ENCODE data around the gene AQP12B. TPM values are rescaled to one million over a fixed set of nuclear protein-coding genes. Genes with fewer than 3 reads are reported as not detected.
"Not testable (repeated sequence)": the region's sequence is repeated elsewhere in the genome, so short reads cannot be mapped to it uniquely, and the experiment has no call there.

The AQP12B gene
- polyA plus RNA-seq, 4 donors: 0.19 to 2.8 (median 0.60) TPM

- DNase-seq (ENCODE audit: low read depth in 4 of 4, low spot score in 2 of 4): peak in 3 of 4 donors; percentile 63 to 73 (median 71)
Measured at GRCh38 chr2:240685771-240686371, 3.2 kb upstream of the AQP12B start.

DNA sequence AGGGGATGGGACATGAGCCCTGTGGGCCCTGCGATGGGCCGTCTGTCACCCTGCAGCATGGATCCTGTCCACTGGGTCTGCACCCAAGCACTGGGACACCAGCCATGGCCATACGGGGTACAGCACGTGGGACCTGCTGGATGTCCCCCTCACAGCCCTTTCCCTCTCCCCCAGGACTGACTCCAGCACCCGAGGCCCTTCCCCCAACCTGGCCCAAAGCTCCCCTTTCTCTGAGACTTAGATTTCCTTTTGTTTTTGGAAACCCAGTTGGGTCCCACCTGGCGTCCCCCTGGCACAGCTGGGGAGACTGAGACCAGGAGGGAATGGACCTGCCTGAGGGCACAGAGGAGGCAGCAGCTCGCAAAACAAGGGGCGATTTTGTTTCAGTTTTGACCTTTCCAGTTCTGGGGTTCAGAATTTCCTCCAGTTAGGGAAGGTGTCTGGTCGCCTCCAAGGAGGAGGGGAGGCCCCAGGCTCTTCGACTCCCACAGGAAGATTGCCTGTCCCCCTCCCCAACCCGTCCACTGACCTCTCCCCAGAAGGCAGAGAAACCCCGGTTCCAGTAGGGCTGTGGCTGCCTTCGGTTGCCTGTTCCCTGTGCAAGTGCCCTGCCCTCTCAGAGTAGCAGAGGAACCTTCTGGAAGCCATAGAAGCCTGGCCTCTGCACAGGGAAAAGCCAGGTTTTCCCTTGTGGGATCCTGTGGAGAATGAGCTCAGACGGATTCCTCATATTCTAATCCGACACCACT is 1.5 kb upstream of the AQP12B start:
- DNase-seq (ENCODE audit: low read depth in 4 of 4, low spot score in 2 of 4): not testable (repeated sequence)

GRCh38 chr2:240683329-240683979 is 769 bp upstream of the AQP12B start:
- DNase-seq (ENCODE audit: low read depth in 4 of 4, low spot score in 2 of 4): not testable (repeated sequence)

DNA sequence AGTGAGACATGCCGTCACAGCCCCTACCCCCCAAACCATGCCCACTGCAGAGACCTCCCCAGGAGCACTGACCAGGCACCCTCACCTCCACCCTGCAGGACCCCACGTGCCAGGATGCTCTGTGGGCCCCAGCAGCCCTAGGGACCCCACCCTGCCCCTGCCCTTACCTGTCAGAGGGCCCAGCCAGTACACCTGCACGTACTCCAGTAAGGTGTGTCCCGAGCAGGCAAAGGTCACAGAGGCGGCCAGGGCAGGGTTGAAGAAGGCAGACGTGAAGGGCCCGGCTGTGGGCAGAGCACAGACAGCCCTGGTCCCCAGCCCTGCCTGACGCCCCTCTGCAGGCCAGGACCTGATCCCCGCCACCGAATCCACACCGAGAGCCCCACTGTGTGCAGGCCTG is 2.5 kb downstream of the AQP12B start:
- DNase-seq (ENCODE audit: low read depth in 4 of 4, low spot score in 2 of 4): not testable (repeated sequence)

DNA sequence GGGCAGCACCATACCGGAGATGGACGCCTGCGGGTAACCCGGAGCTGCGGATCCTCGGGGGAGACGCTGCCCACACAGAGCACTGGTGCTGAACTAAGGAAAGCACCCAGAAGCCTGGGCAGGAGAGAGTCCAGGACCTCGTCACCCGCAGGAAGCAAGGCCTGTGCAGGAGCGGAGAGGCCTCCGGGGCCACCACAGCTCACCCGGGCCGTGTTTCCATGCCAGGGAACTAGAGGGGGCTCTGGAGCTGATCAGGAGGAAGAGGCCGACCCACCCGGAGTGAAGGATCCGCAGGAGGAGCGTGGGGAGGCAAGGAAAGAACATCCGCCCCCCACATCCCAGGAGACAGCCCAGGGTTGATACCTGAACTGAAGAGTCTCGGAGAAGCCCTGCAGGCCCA is 3.8 kb downstream of the AQP12B start:
- DNase-seq (ENCODE audit: low read depth in 4 of 4, low spot score in 2 of 4): not testable (repeated sequence)

DNA sequence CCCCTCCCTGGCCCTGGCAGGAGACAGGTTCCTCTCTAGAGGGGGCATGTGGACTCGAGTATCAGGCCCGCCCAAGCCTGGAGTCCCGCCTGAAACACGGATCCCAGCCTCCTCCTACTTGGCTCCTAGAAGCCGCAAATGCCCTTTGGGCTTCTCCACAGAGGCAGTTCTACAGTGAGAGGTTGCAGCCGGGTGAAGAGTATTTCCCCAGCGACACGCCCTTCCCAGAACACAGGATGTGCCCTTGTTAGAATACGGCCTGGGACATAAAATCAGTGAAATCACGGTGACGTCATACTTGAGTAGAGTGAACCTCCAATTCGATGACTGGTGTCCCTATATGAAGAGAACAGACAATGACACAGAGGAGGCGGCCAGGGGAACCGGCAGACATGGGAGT is 4.6 kb downstream of the AQP12B start:
- DNase-seq (ENCODE audit: low read depth in 4 of 4, low spot score in 2 of 4): not testable (repeated sequence)

- DNase-seq (ENCODE audit: low read depth in 4 of 4, low spot score in 2 of 4): not testable (repeated sequence)
Measured at GRCh38 chr2:240675345-240675744, 7.3 kb downstream of the AQP12B start.

DNA sequence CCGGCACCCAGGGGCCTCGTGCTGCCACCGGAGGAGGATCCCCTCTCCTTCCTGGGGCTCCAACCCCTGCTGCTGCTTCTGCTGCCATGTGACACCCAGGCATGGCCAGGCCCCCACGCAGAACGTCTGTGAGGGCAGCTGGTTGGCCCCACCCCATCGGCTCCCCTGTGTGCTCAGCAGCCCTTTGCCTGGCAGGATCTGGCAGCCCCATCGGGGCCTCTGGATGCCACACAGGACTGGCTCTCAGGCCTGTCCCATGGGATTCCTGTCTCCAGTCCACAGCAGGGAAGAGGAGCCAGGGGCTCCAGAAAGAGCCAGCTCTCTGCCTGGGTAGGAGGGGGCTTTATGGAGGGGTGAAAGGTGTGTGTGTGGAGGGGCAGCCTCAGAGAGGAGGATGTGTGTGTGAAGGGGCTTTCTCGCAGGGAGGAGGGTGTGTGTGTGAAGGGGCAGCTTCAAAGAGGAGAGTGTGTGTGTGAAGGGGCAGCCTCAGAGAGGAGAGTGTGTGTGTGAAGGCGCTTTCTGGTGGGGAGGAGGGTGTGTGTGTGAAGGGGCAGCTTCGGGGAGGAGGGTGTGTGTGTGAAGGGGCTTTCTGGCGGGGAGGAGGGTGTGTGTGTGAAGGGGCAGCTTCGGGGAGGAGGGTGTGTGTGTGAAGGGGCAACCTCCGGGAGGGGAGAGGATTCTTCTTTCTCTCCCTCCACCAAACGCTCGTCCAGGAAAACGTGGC is 8.1 kb downstream of the AQP12B start:
- DNase-seq (ENCODE audit: low read depth in 4 of 4, low spot score in 2 of 4): not testable (repeated sequence)

DNA sequence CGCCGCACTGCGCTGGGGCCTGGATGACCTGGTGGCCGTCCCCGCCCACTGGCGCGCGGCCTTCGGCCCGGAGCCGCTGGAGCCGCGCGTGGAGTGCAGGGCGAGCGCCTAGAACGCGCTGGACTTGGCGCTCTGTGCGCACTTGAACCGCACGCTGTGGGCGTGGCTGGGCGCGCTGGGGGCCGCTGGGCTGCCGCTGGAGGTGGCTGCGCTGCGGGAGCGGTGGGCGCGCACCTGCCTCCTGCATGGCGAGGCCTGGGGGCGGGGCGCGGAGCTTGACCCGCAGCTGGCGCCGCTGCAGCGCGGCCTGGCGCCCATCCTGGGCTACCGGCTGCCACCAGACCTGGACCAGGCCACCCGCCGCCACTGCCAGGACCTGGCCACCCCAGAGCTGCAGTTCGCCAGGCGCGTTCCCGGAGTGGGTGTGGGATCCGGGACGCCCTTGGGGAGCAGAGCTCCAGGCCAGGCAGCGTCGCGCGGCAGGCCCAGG is 9.9 kb downstream of the AQP12B start:
- DNase-seq (ENCODE audit: low read depth in 4 of 4, low spot score in 2 of 4): no peak

DNA sequence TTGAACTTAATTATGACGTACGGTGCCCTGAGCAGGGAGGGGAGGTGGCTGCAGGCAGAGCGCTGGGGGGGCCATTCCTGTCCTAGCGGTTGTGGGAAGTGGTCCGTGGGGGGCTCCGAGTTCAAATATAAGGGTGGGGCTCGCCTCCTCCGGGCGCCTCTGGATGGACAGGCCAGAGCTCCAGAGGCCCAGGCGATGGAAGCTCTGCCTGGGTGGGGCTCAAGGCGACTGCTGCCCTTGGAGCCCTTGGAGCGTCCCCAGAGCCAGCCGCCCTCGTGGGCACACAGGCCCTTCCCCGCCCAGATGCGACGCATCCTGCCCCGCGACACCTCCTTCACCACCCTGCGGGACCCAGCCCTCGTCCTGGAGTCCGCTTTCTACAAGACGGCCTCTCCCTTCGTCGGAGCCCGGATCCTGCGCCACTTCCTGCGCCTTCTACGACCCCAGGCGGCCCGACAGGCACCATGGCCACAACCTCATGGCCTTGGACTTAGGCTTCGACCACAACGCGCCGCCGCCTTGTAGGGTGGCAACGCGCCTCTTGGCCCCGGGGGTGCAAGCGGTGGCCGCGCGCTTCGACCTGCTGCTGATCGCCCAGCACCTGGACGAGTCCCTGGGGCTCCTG is 10.5 kb downstream of the AQP12B start:
- DNase-seq (ENCODE audit: low read depth in 4 of 4, low spot score in 2 of 4): no peak

DNA sequence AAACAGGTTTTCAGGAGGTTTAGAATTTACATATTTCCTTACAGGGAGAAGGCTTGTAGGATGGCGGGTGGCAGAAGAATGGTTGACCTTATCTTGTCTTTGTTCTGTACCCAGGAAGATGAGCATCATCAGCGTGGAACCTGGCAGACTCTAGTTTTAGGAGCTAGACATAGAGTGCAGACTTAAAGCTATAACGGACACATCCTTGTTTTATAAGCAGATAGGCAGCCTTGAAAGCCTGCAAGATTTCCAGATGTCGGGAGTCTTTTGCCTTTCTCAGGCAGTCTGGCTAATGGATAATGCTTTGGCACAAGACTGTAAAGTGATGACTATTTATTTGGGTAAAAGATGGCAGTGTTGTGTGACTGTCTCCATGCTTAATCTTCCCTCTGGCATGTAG is 11.7 kb downstream of the AQP12B start:
- no peak for DNase-seq (ENCODE audit: low read depth in 4 of 4, low spot score in 2 of 4)

DNA sequence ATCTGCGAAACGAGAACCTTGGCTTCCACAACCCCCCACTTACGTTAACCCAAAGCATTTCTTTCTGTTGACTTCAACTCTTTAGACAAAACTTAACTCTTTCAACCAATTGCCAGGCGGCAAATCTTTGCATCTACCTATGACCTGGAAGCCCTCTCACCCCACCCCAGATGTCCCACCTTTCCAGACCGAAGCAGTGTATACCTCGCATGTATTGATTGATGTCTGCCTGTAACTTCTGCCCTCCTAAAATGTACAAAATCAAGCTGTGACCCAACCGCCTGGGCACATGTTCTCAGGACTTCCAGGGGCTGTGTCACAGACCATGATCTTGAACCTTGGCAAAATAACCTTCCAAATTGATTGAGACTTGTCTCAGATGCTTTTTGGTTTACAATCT is 12.3 kb downstream of the AQP12B start:
- DNase-seq (ENCODE audit: low read depth in 4 of 4, low spot score in 2 of 4): no peak

DNA sequence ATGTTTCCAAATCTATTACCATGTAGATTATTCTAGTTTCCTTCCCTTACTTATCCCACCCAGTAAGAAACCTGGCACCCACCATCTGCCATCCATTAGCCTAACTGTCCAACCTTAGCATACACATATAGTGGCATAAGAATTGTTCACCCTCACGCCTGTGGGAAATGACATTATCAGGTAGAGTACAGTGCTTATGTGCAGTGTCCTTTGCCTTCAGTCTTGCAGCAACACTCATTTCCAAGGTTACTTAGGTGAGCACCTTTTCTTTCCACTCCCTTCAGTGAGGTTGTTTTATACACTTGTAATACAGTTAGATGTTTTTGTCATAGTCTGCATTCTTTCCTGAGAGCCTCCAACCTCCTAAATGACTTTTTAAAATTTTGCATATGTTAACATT is 18.1 kb downstream of the AQP12B start:
- no peak for DNase-seq (ENCODE audit: low read depth in 4 of 4, low spot score in 2 of 4)

- DNase-seq (ENCODE audit: low read depth in 4 of 4, low spot score in 2 of 4): no peak
Measured at GRCh38 chr2:240663546-240664190, 19.0 kb downstream of the AQP12B start.

DNA sequence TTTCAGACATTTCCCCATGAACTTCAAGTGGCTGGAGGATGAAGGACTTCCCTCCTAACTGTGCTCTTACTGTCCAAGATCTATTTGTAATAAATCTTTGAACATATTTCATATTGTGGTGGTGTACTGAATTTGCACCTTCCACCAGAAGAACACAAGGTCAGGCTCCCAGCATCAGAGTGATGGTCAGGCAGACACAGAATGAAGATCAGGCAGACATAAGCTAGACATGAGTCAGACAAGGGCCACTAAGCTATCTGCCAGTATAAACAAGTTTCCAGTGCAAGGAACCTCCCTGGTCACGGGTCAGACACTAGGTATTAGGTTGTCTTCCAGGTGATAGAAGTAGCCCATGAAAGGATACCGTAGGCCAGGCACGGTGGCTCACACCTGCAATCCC is 20.0 kb downstream of the AQP12B start:
- no peak for DNase-seq (ENCODE audit: low read depth in 4 of 4, low spot score in 2 of 4)

DNA sequence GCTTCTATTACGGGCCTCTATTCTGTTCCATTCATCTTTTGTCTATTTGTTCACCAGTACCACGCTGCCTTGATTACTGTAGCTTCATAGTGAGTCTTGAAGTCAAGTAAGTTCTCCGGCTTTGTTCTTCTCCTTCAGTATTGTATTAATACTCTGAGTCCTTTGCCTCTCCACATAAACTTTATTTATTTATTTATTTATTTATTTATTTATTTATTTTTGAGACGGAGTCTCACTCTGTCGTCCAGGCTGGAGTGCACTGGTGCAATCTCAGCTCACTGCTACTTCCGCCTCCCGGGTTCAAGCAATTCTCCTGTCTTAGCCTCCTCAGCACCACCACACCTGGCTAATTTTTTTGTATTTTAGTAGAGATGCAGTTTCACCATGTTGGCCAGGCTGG is 22.8 kb downstream of the AQP12B start:
- DNase-seq (ENCODE audit: low read depth in 4 of 4, low spot score in 2 of 4): not testable (repeated sequence)

- DNase-seq (ENCODE audit: low read depth in 4 of 4, low spot score in 2 of 4): no peak
Measured at GRCh38 chr2:240655931-240656886, 26.5 kb downstream of the AQP12B start.

DNA sequence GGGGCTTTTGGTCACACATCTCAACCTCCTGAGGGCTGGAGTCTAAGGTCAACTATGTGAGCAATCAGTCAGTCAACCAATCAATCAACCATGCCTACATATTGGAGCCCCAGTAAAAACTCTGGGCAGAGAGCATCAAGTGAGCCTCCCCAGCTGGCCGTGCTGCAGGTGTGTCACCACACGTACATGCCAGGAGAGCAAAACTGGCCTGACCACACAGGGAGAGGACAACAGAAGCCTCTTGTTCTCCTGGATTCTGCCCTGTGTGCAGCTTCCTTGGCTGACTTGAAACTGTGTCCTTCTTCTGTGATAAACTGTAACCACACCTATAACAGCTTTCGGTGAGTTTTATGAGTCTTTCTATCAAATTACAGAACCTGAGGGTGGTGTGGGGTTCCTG is 31.5 kb downstream of the AQP12B start:
- DNase-seq (ENCODE audit: low read depth in 4 of 4, low spot score in 2 of 4): no peak

Data from left renal cortex interstitium (tissue), 4 donors.